Activated T-helper 9 cell treated with anti-CD3 and anti-CD28 coated beads, Interleukin-2, amount 50 U/mL, for 16 hours (primary cell): ENCODE data around the gene SMYD3.

ENCODE experiments used
- DNase-seq: peaks from one replicate; pipeline ENCODE4 v3.0.0-alpha.2; 2020; ENCODE audit warnings: low read depth

SMYD3 gene

GRCh38 chr1:246506674-246507481, at the start of gene SMYD3:
TSS of gene SMYD3 (minus strand) at chr1:246507279.
- DNase-seq, result peak; percentile 62

- DNase-seq, result no peak
These were observed 47.1 kb upstream of the SMYD3 start for GRCh38 chr1:246554201-246554600.

- DNase-seq, result no peak
These were observed 45.0 kb upstream of the SMYD3 start for GRCh38 chr1:246552110-246552509.

GRCh38 chr1:246550402-246550801, 43.3 kb upstream of the SMYD3 start:
- DNase-seq, result no peak

GRCh38 chr1:246549665-246550064, 42.6 kb upstream of the SMYD3 start:
- no peak for DNase-seq

GRCh38 chr1:246544001-246544400, 36.9 kb upstream of the SMYD3 start:
- DNase-seq, result no peak

GRCh38 chr1:246540738-246541491, 33.8 kb upstream of the SMYD3 start:
- DNase-seq, result no peak

GRCh38 chr1:246537887-246538286, 30.8 kb upstream of the SMYD3 start:
- DNase-seq, result no peak

GRCh38 chr1:246537441-246537840, 30.4 kb upstream of the SMYD3 start:
- DNase-seq, result no peak

- DNase-seq, result no peak
These were observed 27.0 kb upstream of the SMYD3 start for GRCh38 chr1:246534114-246534513.

- DNase-seq, result no peak
These were observed 26.4 kb upstream of the SMYD3 start for GRCh38 chr1:246533371-246533905.

- no peak for DNase-seq
These were observed 25.4 kb upstream of the SMYD3 start for GRCh38 chr1:246532519-246532918.

GRCh38 chr1:246530482-246530881, 23.4 kb upstream of the SMYD3 start:
- DNase-seq, result no peak

GRCh38 chr1:246528933-246529731, 22.1 kb upstream of the SMYD3 start:
- DNase-seq, result no peak

- DNase-seq, result no peak
These were observed 20.5 kb upstream of the SMYD3 start for GRCh38 chr1:246527402-246528088.

GRCh38 chr1:246526915-246527314, 19.8 kb upstream of the SMYD3 start:
- no peak for DNase-seq

- DNase-seq, result no peak
These were observed 19.3 kb upstream of the SMYD3 start for GRCh38 chr1:246526380-246526779.

- no peak for DNase-seq
These were observed 12.4 kb upstream of the SMYD3 start for GRCh38 chr1:246519514-246519913.

GRCh38 chr1:246518456-246519205, 11.6 kb upstream of the SMYD3 start:
- no peak for DNase-seq

- DNase-seq, result no peak
These were observed 10.3 kb upstream of the SMYD3 start for GRCh38 chr1:246517391-246517790.

GRCh38 chr1:246516126-246516525, 9.0 kb upstream of the SMYD3 start:
- DNase-seq, result no peak
